NOMO-1 treated with DMSO at 0.1 percent for 48 hours (cell line): ENCODE data around the gene PCDH15.
"Not testable (repeated sequence)": the region's sequence is repeated elsewhere in the genome, so short reads cannot be mapped to it uniquely, and the experiment has no call there.

Source experiments
- DNase-seq: peaks from one replicate; lab custom pipeline; 2025; ENCODE audit not compliant: unreplicated experiment; lab: John Stamatoyannopoulos, UW

Gene PCDH15

DNA sequence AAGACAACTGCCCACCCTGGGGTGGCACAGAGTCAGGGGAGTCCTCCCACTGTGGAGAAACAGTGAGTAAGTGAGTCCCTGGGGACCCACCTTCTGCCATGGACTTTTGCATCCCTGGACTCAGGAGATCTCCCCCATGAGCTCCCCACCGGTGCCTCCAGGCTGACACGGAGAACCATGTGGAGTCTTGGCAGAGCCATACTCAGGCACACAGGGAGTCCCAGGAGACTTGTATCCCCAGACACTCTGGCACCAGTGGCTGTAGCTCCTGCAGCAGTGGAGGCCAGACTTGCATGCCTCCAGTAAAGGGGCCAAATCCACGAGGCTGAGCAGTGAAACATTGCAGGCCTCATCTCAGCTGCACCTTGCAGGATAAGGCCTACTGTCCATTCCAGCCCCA lies 791.4 kb downstream of the PCDH15 start:
- no peak for DNase-seq

GRCh38 chr10:54002077-54002476 lies 799.0 kb downstream of the PCDH15 start:
- DNase-seq: no peak

GRCh38 chr10:53997953-53998352 lies 803.1 kb downstream of the PCDH15 start:
- peak; percentile 4 for DNase-seq

- DNase-seq: no peak
Measured at GRCh38 chr10:53990799-53991238, 810.2 kb downstream of the PCDH15 start.

- no peak for DNase-seq
Measured at GRCh38 chr10:53983431-53983830, 817.6 kb downstream of the PCDH15 start.

DNA sequence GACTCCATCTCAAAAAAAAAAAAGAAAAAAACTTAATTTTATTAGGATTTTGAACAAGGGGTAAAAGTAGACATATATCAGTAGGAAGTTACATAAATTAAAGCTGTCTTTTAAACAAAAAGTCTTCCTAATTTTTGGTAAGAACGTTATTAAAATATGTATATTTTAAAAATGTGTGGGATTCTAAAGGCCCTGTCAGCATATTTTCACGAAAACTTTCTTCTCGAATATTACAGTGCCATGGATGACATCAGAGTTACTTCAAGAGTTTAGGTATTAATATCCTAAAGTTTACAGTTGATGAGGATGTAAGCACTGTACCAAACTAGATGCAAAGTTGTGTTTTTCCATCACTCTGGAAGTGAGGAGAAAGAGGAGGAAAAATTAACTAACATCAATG lies 820.8 kb downstream of the PCDH15 start:
- DNase-seq: no peak

DNA sequence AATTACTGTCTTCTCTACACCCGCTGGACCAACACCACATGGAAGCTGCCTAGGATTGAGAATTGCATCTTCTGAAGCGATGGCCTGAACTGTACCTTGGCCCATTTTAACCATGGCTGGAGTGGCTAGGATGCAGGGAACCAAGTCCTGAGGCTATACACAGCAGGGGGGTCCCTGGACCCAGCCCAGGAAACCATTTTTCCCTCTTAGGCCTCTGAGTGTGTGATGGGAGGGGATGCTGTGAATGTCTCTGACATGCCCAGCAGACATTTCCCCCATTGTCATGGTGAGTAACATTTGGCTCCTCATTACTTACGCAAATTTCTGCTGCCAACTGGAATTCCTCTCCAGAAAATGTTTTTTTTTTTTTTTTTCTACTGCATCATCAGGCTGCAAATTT lies 822.7 kb downstream of the PCDH15 start:
- DNase-seq: no peak

GRCh38 chr10:53977267-53977666 lies 823.8 kb downstream of the PCDH15 start:
- DNase-seq: no peak

- DNase-seq: no peak
Measured at GRCh38 chr10:53957401-53957800, 843.6 kb downstream of the PCDH15 start.

DNA sequence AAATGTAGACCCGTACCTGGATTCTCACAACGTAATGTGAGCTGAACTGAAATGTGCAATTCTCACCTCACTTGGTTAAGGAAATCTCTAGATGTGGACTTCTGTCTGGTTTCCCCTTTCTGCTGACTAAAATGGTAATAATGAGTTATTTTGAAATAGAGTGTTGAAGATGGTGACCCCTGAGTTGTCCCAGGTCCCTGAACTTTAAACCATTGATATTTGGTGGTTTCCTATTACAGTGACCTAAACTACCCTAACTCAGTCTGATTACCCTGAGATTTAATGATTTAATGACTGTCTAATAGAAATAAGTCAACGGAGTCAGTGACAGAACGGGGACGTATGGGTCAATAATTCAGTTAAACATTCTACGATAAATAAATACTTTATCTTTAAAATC lies 845.9 kb downstream of the PCDH15 start:
- DNase-seq: no peak

DNA sequence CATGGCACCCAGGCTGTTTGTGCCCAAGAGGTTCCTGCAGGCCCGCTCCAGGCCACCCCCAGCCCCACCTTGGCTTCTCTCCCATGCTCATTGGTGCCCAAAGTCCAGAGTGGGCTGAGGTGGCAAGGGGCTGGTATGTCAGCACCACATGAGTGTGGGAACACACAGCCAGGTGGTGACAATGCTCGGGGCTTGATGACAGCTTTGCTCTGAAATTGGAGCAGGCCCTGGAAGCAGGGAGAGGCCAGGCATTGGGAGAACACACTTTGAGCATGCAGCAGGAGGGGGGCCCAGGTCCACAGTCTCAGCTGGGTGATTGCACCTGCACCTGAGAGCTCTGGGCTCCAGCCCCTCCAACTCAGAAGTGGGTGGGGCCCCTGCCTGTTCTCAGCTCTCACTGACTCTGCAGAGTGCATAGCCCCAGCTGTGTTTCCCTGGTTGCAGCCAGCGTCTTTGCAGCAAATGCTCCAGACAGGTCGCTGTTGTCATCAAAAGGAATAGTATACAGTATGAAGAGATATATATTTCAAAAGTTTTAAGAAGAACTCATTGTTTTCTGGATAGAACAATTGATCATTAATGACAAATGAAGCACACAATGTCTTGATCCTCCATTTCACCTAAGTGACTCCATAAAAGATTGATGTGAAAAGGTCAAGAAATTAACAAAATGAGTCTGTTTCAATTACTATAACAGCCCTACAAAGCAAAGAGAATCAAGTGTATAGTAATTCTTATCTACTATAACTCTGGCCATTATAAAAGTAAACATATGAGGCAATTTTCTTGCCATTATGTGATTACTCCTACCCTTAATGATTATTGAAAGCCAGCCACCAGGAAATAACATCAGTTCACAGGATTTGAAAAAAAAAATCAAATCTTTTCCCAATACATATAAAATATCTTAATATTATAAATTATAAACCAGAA lies 848.1 kb downstream of the PCDH15 start:
- no peak for DNase-seq

- DNase-seq: no peak
Measured at GRCh38 chr10:53939654-53940053, 861.4 kb downstream of the PCDH15 start.

- no peak for DNase-seq
Measured at GRCh38 chr10:53930648-53931047, 870.4 kb downstream of the PCDH15 start.

DNA sequence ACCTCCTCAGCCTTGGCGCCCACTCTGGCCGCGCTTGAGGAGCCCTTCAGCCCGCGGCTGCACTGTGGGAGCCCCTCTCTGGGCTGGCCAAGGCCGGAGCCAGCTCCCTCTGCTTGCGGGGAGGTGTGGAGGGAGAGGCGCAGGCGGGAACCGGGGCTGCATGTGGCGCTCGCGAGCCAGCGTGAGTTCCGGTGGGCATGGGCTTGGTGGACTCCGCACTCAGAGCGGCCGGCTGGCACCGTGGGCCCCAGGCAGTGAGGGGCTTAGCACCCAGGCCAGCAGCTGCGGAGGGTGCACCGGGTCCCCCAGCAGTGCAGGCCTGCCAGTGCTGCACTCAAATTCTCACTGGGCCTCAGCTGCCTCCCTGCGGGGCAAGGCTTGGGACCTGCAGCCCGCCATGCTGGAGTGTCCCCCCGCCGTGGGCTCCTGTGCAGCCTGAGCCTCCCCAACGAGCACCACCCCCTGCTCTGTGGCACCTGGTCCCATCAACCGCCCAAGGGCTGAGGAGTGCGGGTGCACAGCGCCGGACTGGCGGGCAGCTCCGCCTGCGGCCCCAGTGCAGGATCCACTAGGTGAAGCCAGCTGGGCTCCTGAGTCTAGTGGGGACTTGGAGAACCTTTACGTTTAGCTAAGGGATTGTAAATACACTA lies 876.9 kb downstream of the PCDH15 start:
- not testable (repeated sequence) for DNase-seq

- no peak for DNase-seq
Measured at GRCh38 chr10:53918755-53919154, 882.3 kb downstream of the PCDH15 start.

- no peak for DNase-seq
Measured at GRCh38 chr10:53909791-53910190, 891.2 kb downstream of the PCDH15 start.

DNA sequence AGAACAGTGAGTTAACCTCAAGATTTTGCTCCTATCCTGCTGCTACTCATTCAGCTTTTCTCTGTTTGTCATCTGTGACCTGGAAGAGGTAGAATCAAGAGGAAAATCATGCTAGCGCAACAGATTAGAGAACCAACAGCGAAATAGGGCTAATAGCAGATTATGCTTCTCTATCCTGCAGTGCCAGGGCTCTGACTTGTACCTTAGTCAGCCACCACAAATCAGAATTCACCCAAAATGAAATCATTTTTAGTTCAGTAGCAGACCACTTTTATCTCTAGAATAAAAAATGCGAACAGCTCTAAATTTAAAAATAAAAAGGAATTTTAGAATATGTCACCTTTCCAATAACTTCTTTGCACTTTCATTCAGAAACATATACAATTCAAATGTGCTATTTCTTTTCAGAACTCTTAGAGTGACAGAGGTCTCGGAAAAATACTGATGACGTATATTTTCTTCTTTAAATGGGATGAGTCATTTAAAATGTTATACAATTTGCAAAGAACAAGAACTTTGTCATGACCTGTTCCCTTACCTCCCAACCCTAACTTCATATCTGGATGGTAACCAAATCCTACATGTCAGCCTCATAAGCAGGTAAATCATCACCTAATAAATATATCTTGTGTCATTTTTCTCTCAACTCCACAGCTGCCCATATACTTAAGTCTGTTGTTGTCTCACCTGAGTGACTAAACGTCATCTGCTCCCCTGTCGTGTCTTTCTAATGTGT lies 896.4 kb downstream of the PCDH15 start:
- no peak for DNase-seq

- DNase-seq: no peak
Measured at GRCh38 chr10:53903756-53904155, 897.3 kb downstream of the PCDH15 start.

- peak; percentile 14 for DNase-seq
Measured at GRCh38 chr10:53899463-53900160, 901.4 kb downstream of the PCDH15 start.

DNA sequence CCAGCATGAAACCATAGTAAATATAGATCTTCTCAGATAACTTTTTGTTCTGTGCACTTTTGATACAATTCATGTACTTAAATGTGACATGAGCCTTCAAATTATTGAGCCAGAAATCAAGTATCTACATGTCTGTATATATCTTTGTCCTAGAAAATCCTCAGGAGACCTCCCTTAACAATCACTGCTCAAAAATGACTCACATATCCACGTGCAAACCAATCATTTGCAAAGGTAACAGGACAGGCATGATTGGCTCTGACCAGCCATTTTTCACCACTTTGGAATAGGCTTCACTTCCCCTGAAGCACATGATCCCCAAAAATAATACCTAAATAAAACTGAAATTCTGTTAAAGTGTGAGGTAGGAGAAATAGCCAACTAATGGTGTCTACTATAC lies 902.5 kb downstream of the PCDH15 start:
- no peak for DNase-seq

- no peak for DNase-seq
Measured at GRCh38 chr10:53894145-53894544, 906.9 kb downstream of the PCDH15 start.
